Left ventricle myocardium superior (tissue), 1 donor: Measurements from ENCODE around the gene FGF11. TPM values are rescaled to one million over a fixed set of nuclear protein-coding genes. Genes with fewer than 3 reads are reported as not detected.
A peak's percentile ranks its signal among the peaks of the same experiment; 100 is the strongest.

Source experiments
- ATAC-seq: fragments of 200-7000 bp; cut with Tn5 transposase; one replicate; pipeline ENCODE4 v1.9.1; 2020; ENCODE audit warnings: mild to moderate bottlenecking, moderate library complexity
- DNase-seq: peaks from one replicate; pipeline ENCODE4 v3.0.0-alpha.2; 2020
- intact Hi-C: fragments of 100-400 bp; cut with micrococcal nuclease; formaldehyde crosslinking; loops from one replicate; pipeline ENCODE4 v1.11.0; 2022
- long read RNA-seq: library from polyadenylated mRNA; unstranded; transcript quantifications from one replicate; pipeline ENCODE4 v2.0.0, GENCODE V29; 2021
- total RNA-seq: library from RNA; stranded (reverse); fragmentation: NEBNext Ultra II Directional; extraction: Animal tissue kit (Norgen Biotek cat#: 25700); gene quantifications from one replicate; pipeline ENCODE4 v1.2.1, GENCODE V29; 2021
- donor health status: DM: no; HTN: yes; CAD: no; lungs with severe emphysema.

FGF11 gene
- total RNA-seq: 13.8 TPM
- long read RNA-seq, partial matches to known transcripts: 11 of 11 reads
- long read RNA-seq, other reads (novel, unspliced or antisense): 0 of 11 reads

DNA sequence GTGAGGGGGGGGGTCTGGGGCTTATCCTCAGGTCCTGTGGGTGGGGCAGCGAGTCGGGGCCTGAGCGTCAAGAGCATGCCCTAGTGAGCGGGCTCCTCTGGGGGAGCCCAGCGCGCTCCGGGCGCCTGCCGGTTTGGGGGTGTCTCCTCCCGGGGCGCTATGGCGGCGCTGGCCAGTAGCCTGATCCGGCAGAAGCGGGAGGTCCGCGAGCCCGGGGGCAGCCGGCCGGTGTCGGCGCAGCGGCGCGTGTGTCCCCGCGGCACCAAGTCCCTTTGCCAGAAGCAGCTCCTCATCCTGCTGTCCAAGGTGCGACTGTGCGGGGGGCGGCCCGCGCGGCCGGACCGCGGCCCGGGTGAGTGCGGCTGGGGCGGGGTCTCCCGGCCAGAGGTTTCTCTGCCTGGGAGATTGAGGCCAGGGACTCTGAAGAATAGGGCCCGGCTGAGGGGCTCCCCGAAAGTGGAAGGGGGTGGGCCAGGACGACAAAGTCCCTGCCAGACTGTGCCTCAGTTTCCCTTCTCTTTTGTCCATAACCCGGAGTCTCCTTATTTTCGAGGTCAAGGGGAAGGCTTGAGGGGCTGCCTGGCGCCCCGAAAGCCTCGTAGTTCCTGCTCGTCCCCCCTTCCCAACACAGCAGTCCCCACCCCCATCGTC is at the start of gene FGF11:
TSS of gene FGF11 (plus strand) at position 51 of the 651 bp plus-strand sequence. CDS start at position 160, 109 bp downstream.
- intact Hi-C loops: no loop called here
- ATAC-seq: no peak
- DNase-seq: no peak

- no peak for DNase-seq
- intact Hi-C loops: no loop called here
- ATAC-seq: no peak
Observed at GRCh38 chr17:7389924-7390910, 49.1 kb upstream of the FGF11 start.

GRCh38 chr17:7391307-7391706 is 48.0 kb upstream of the FGF11 start:
- intact Hi-C loops: no loop called here
- ATAC-seq (no peak), DNase-seq (no peak)

GRCh38 chr17:7392696-7393612 is 46.4 kb upstream of the FGF11 start:
- DNase-seq: no peak
- ATAC-seq: no peak
- intact Hi-C loops: no loop called here

DNA sequence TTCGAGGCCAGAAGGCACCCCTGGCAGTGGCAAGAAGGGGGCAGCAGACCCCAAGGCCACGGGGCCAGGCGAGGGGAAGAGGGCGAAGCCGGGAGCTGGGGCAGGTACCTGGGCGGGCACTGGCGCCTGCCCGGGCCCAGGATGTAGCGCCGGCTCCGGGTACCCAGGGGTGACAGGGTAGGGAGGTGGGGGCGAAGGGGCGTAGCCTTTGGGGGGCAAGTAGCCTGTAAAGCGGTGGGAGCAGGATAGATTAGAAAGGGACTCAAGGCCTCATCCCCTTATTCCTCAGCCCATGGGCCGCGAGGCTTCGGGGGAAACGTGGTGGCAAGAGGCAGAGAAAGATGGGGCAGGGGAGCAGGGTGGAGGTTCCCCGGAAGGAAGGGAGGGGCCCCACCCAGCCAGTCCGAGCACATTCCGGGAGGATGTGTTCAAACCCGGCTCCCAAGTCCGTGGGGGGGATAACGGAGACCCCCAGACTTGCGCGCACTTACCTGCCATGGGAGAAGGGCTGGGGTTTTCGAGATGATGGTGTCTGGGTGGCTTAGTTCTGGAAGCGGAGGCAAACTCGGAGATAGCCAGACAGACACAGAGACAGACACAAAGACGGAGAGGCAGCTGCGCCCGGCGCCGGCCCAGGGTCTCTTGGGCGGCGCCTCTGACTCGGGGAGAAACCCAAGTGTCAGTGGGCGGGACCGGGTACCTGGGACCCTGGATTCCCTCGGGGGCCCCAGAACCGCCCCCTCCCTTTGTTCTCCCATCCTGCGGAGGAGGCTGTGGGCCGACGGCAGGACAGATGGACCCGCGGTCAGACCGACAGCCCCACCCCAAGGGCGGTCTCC is 45.5 kb upstream of the FGF11 start:
- no peak for DNase-seq
- peak; percentile 21 for ATAC-seq
- intact Hi-C loops: no loop called here

- DNase-seq: peak; percentile 95
- ATAC-seq: peak; percentile 96
- intact Hi-C loops: no loop called here
Observed at GRCh38 chr17:7394452-7395191, 44.7 kb upstream of the FGF11 start, which contains the start of gene PLSCR3. TSS of gene PLSCR3 (minus strand) at chr17:7394525. CDS start at chr17:7394110, 415 bp downstream.

DNA sequence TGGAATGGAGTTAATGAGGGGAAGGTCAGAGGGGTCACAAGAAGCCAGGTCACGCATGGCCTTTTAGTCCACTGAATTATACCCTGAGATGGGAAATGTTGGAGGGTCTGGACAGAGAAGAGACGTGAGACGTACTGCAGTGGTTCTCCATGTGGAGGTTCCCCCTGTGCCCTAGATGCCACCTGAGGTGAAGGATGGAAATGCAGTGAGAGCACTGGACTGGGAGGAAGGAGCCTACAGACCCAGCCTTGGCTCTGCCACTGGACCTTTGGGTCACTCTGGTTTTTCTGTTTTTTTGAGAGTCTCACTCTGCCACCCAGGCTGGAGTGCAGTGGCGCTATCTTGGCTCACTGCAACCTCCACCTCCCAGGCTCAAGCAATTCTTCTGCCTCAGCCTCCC is 43.2 kb upstream of the FGF11 start:
- ATAC-seq (no peak), DNase-seq (no peak)
- intact Hi-C loops: no loop called here

GRCh38 chr17:7398612-7399011 is 40.7 kb upstream of the FGF11 start:
- no peak for ATAC-seq
- intact Hi-C loops: no loop called here
- DNase-seq: no peak

- peak; percentile 80 for DNase-seq
- peak; percentile 21 for ATAC-seq
- intact Hi-C loops: no loop called here
Observed at GRCh38 chr17:7403043-7403726, 36.1 kb upstream of the FGF11 start.

DNA sequence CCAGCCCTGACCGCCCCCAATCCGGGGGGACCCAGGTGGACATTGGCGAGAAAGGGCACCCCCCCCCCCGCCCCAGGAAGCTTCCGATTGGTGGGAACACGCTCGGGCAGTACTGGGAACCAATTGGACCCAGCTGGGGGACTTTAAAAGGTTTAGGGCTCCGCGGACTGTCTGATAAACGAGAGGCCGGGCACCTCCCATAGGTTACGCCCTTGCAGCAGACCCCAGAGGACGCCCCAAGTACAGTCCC is 35.7 kb upstream of the FGF11 start:
- intact Hi-C loops: no loop called here
- DNase-seq: no peak
- peak; percentile 61 for ATAC-seq

DNA sequence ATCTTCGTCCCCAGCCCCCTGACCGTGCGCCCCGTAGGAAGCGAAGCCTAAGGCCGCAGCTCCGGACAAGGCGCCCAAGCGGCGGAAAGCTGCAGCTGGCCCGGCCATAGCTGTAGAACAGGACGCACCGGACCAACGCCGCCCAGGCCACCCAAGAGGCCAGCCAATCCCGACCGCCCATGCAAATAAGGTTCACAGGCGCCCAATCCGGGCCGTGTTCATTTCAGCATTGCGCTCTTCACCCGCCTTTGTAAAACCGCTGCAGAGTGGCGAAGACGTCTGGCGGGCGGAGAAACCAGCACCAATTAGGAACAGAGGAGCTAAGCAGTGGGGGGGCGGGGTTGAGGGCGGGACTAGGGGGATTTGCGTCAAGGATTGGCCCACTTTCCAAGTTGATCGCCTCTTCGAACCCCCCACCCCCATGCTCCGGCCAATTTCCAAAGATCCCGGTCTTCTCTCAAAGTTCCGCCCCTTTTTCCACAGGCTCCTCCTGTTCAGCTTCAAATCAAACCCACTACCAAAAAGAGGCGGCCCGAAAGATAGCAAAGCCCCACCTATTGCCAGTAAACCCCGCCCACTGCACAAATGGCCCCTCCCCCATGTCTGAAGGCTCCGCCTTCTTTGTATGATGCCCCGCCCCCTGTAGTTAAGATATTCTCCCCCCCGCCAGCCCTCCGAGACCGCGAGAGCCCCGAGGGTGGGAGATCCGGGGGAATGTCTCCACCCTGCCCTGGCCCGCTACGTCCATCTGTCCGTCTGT is 35.2 kb upstream of the FGF11 start, which contains the start of gene TMEM256:
TSS of gene TMEM256 (minus strand) at position 121 of the 760 bp plus-strand sequence. CDS start at position 108, 13 bp downstream.
- intact Hi-C loops: no loop called here
- peak; percentile 94 for ATAC-seq
- DNase-seq: peak; percentile 98

GRCh38 chr17:7404737-7405349 is 34.5 kb upstream of the FGF11 start:
- intact Hi-C loops: no loop called here
- ATAC-seq (peak; percentile 57), DNase-seq (peak; percentile 85)

- no peak for ATAC-seq
- DNase-seq: peak; percentile 48
- intact Hi-C loops: no loop called here
Observed at GRCh38 chr17:7405350-7406234, 33.7 kb upstream of the FGF11 start.

GRCh38 chr17:7406235-7406825 is 33.0 kb upstream of the FGF11 start:
- ATAC-seq: no peak
- no peak for DNase-seq

GRCh38 chr17:7407082-7407481 is 32.2 kb upstream of the FGF11 start:
- ATAC-seq (no peak), DNase-seq (no peak)
- intact Hi-C loops: no loop called here

More at GRCh38 chr17:7406235-7406825, 33.0 kb upstream of the FGF11 start:
- intact Hi-C loops: no loop called here
